SK-N-SH (cell line): Measurements from ENCODE around the gene WWOX. TPM values are rescaled to one million over a fixed set of nuclear protein-coding genes. Genes with fewer than 3 reads are reported as not detected.

Experiments used
- CTCF ChIA-PET: fragments of 300-600, 350-600 bp; formaldehyde crosslinking; extraction: SDS; loops from one replicate; lab custom pipeline; 2021; lab: Yijun Ruan, JAX
- POLR2A ChIA-PET: fragments of 350-600 bp; sonication (Branson Sonifier 250); formaldehyde crosslinking; extraction: SDS; loops from one replicate; lab custom pipeline; 2020; ENCODE audit warnings: antibody characterized with exemption, inconsistent platforms; lab: Yijun Ruan, JAX
- DNase-seq: peaks from one replicate; pipeline ENCODE4 v3.0.0; 2012
- H2AFZ ChIP-seq: fragments of 200-600 bp; sonication (generic); 2 replicates; pipeline ENCODE4 v1.8.1; 2016; ENCODE audit warnings: antibody characterized with exemption, mild to moderate bottlenecking, low read depth
- H3F3A ChIP-seq: fragments of 200-600 bp; sonication (generic); replicated peaks from 2 replicates; pipeline ENCODE3; 2016; ENCODE audit warnings: antibody characterized with exemption, mild to moderate bottlenecking; ENCODE audit not compliant: insufficient read depth
- H3K27ac ChIP-seq, 2 experiments: fragments of 200-500 bp in 1 of 2; fragments of 200-600 bp in 1 of 2; sonication (Bioruptor generic) in 1 of 2; sonication (generic), shearing (Covaris generic) in 1 of 2; 2 replicates each; pipeline versions ENCODE4 v1.5.1 to v1.6.1; 2014 to 2016; ENCODE audit warnings: low read depth in 2 of 2, inconsistent platforms in 1 of 2, low read length in 1 of 2, mild to moderate bottlenecking in 1 of 2, mixed read lengths in 1 of 2
- H3K27me3 ChIP-seq: fragments of 200-600 bp; sonication (generic), shearing (Covaris generic); 2 replicates; pipeline ENCODE4 v1.6.1; 2016; ENCODE audit warnings: mixed run types; ENCODE audit not compliant: insufficient read depth
- H3K36me3 ChIP-seq, 2 experiments: fragments of 200-500 bp in 1 of 2; fragments of 200-600 bp in 1 of 2; sonication (Bioruptor generic) in 1 of 2; sonication (generic) in 1 of 2; replicated peaks in 1 of 2; 2 replicates each; pipeline versions ENCODE3 to v1.5.1; 2014 to 2016; ENCODE audit warnings: low read length in 1 of 2, mild to moderate bottlenecking in 1 of 2; ENCODE audit not compliant: insufficient read depth in 2 of 2, control insufficient read depth in 1 of 2
- H3K4me1 ChIP-seq, 2 experiments: fragments of 200-500 bp in 1 of 2; fragments of 200-600 bp in 1 of 2; sonication (Bioruptor generic) in 1 of 2; sonication (generic), shearing (Covaris generic) in 1 of 2; 2 replicates each; pipeline versions ENCODE4 v1.5.1 to v1.6.1; 2014 to 2016; ENCODE audit warnings: low read depth in 1 of 2, low read length in 1 of 2, mixed run types in 1 of 2; ENCODE audit not compliant: insufficient read depth in 2 of 2, control insufficient read depth in 1 of 2
- H3K4me2 ChIP-seq: fragments of 200-600 bp; sonication (generic), shearing (Covaris generic); 2 replicates; pipeline ENCODE4 v1.6.1; 2017; ENCODE audit warnings: mixed run types
- H3K4me3 ChIP-seq, 2 experiments: fragments of 200-500 bp in 1 of 2; fragments of 200-600 bp in 1 of 2; sonication (Bioruptor generic) in 1 of 2; sonication (generic), shearing (Covaris generic) in 1 of 2; 2 replicates each; pipeline versions ENCODE4 v1.5.1 to v1.8.1; 2014 to 2016; ENCODE audit warnings: low read depth in 2 of 2, inconsistent platforms in 1 of 2, low read length in 1 of 2, mild to moderate bottlenecking in 1 of 2, mixed read lengths in 1 of 2, moderate library complexity in 1 of 2
- H3K79me2 ChIP-seq: fragments of 200-600 bp; sonication (generic); 2 replicates; pipeline ENCODE4 v1.8.1; 2017; ENCODE audit warnings: mild to moderate bottlenecking; ENCODE audit not compliant: insufficient read depth
- H3K9ac ChIP-seq: fragments of 200-600 bp; sonication (generic); 2 replicates; pipeline ENCODE4 v1.6.1; 2017; ENCODE audit warnings: mixed run types
- H3K9me2 ChIP-seq: fragments of 200-600 bp; sonication (generic); 2 replicates; pipeline ENCODE4 v1.6.1; 2017; ENCODE audit warnings: mixed run types
- H3K9me3 ChIP-seq: fragments of 200-600 bp; sonication (generic); 2 replicates; pipeline ENCODE4 v1.6.1; 2017; ENCODE audit warnings: mixed run types, mild to moderate bottlenecking, moderate library complexity
- H4K20me1 ChIP-seq: fragments of 200-600 bp; sonication (generic); 2 replicates; pipeline ENCODE4 v1.6.1; 2017; ENCODE audit warnings: mild to moderate bottlenecking, mixed run types; ENCODE audit not compliant: insufficient read depth
- CHD2 ChIP-seq: fragments of 150-350 bp; IDR thresholded peaks from 2 replicates; pipeline ENCODE4 v1.6.1; 2018; ENCODE audit warnings: low read length; ENCODE audit not compliant: partially characterized antibody
- EZH2phosphoT487 ChIP-seq: fragments of 200-600 bp; sonication (generic); IDR thresholded peaks from 2 replicates; pipeline ENCODE4 v1.6.1; 2017; ENCODE audit warnings: low read depth, mixed run types, mild to moderate bottlenecking, antibody characterized with exemption, moderate library complexity, borderline replicate concordance
- FOSL2 ChIP-seq: IDR thresholded peaks from 2 replicates; pipeline ENCODE4 v1.4.0; 2012; ENCODE audit warnings: low read depth, mild to moderate bottlenecking, moderate library complexity, borderline replicate concordance
- FOXM1 ChIP-seq: IDR thresholded peaks from 2 replicates; pipeline ENCODE4 v1.4.0; 2012; ENCODE audit warnings: low read depth, mild to moderate bottlenecking
- GATA2 ChIP-seq: sonication (generic); formaldehyde crosslinking; IDR thresholded peaks from 2 replicates; pipeline ENCODE4 v1.5.0; 2020; ENCODE audit warnings: mild to moderate bottlenecking, missing genetic modification reagents
- MAX ChIP-seq: IDR thresholded peaks from 2 replicates; pipeline ENCODE4 v1.4.0; 2012; ENCODE audit warnings: low read depth
- NFIC ChIP-seq: IDR thresholded peaks from 2 replicates; pipeline ENCODE4 v1.4.0; 2012; ENCODE audit warnings: borderline replicate concordance
- POLR2AphosphoS5 ChIP-seq: IDR thresholded peaks from 2 replicates; pipeline ENCODE4 v1.6.1; 2012; ENCODE audit warnings: low read depth, low read length
- REST ChIP-seq: IDR thresholded peaks from 2 replicates; pipeline ENCODE4 v1.6.1; 2012; ENCODE audit warnings: mild to moderate bottlenecking, low read depth, low read length, moderate library complexity
- TAF1 ChIP-seq: IDR thresholded peaks from 2 replicates; pipeline ENCODE4 v1.6.1; 2012; ENCODE audit warnings: low read depth, mild to moderate bottlenecking, low read length, moderate library complexity, borderline replicate concordance
- WGBS: methylation state at CpG from one replicate; pipeline ENCODE4 v1.1.6; 2017; ENCODE audit warnings: low lambda C conversion rate; 5-methylcytosine and 5-hydroxymethylcytosine counted together
- polyA plus RNA-seq, 3 experiments: library from polyadenylated mRNA; depleted of rRNA; stranded (reverse); fragments of >200 nt; gene quantifications; 2 replicates each; pipeline ENCODE4 v1.2.3, GENCODE V29; 2012
- TF ChIP-seq, protein P1 (sequence below): IDR thresholded peaks from 2 replicates; pipeline ENCODE4 v1.4.0; 2012; ENCODE audit warnings: low read depth, borderline replicate concordance
- TF ChIP-seq, protein P2 (sequence below): fragments of 200-600 bp; sonication (generic); IDR thresholded peaks from 2 replicates; pipeline ENCODE4 v1.6.1; 2017; ENCODE audit warnings: antibody characterized with exemption, mild to moderate bottlenecking, moderate library complexity

The WWOX gene
- polyA plus RNA-seq, 1 of the 3 experiments (the other 2 are of a cell fraction): 10.8 TPM

GRCh38 chr16:79112462-79112861 is 1013.0 kb downstream of the WWOX start:
- H3K9ac ChIP-seq: no peak overlapping the region
- H3K27ac ChIP-seq: no peak overlapping the region
- H3K9me3 ChIP-seq: no peaks in the 10 kb centered on the region
- no peaks in the 10 kb centered on the region for H3K79me2 ChIP-seq
- no peak for TF ChIP-seq FOSL2
- no peak for TF ChIP-seq REST
- TF ChIP-seq EZH2phosphoT487: no peak
- TF ChIP-seq NFIC: no peak
- no peak for TF ChIP-seq GATA2 (CRISPR knock-in tag)
- TF ChIP-seq POLR2AphosphoS5: no peak
- no peak for TF ChIP-seq MAX
- no peak for TF ChIP-seq FOXM1
- TF ChIP-seq, protein P1, sequence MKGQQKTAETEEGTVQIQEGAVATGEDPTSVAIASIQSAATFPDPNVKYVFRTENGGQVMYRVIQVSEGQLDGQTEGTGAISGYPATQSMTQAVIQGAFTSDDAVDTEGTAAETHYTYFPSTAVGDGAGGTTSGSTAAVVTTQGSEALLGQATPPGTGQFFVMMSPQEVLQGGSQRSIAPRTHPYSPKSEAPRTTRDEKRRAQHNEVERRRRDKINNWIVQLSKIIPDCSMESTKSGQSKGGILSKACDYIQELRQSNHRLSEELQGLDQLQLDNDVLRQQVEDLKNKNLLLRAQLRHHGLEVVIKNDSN: no peak
- TF ChIP-seq, protein P2, sequence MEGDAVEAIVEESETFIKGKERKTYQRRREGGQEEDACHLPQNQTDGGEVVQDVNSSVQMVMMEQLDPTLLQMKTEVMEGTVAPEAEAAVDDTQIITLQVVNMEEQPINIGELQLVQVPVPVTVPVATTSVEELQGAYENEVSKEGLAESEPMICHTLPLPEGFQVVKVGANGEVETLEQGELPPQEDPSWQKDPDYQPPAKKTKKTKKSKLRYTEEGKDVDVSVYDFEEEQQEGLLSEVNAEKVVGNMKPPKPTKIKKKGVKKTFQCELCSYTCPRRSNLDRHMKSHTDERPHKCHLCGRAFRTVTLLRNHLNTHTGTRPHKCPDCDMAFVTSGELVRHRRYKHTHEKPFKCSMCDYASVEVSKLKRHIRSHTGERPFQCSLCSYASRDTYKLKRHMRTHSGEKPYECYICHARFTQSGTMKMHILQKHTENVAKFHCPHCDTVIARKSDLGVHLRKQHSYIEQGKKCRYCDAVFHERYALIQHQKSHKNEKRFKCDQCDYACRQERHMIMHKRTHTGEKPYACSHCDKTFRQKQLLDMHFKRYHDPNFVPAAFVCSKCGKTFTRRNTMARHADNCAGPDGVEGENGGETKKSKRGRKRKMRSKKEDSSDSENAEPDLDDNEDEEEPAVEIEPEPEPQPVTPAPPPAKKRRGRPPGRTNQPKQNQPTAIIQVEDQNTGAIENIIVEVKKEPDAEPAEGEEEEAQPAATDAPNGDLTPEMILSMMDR: no peak
- no peak for TF ChIP-seq TAF1
- TF ChIP-seq CHD2: no peak
- TF ChIP-seq, all 33 proteins: peak for 0
- POLR2A ChIA-PET: no interaction called here
- Histone ChIP-seq H3K9me2 (no peaks in the 10 kb centered on the region), H3K27me3 (no peaks in the 10 kb centered on the region), H3K4me2 (no peak overlapping the region), H3F3A (no peaks in the 10 kb centered on the region), H3K4me1 (no peaks in the 10 kb centered on the region), H4K20me1 (no peaks in the 10 kb centered on the region), H2AFZ (no peak overlapping the region), H3K4me3 (no peak overlapping the region), H3K36me3 (no peaks in the 10 kb centered on the region)
- 48% methylated on average over 12 of the region's 12 CpGs for whole genome bisulfite sequencing
- CTCF ChIA-PET: interaction anchor here (0.7 kb wide), 1 partner anchor 650 kb away, joined by 3 read pairs; no protein-coding TSS in a partner anchor
- no peak for DNase-seq
